Measurements from ENCODE around the gene MIDN. TPM values are rescaled to one million over a fixed set of nuclear protein-coding genes. Genes with fewer than 3 reads are reported as not detected.

The MIDN gene
- total and polyA plus RNA-seq, 8 donors: 34.3 to 115 (median 58.9) TPM

DNA sequence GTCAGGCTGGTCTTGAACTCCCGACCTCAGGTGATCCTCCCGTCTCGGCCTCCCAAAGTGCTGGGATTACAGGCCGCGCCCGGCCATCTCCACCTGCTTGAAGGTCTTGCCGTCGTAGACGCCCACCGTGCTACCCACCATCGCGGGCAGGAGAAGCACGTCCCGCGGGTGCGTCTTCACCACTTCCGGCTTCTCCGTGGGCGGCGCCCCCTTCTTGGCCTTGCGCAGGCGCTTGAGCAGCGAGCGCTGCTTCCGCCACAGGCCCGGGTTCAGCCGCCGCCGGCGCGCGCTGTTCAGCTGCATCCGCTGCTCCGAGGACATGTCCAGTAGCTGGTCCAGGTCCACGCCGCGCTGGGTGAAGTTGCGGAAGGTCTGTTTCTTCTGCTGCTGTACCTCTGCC is 58.9 kb downstream of the MIDN start:
- Histone ChIP-seq H3K4me1 (no peaks in the 10 kb centered on the region), H3K36me3 (no peaks in the 10 kb centered on the region), H3K27me3 (peaks cover 0 to 45% of the 10 kb centered on the region in 2 donors), H3K27ac (no peak overlapping the region), H3K9me3 (no peaks in the 10 kb centered on the region), H3K4me3 (no peak overlapping the region)
- DNase-seq (no peak), ATAC-seq (no peak)
- intact Hi-C loops (cut with DNase I): no loop called here
- TF ChIP-seq, protein P1, sequence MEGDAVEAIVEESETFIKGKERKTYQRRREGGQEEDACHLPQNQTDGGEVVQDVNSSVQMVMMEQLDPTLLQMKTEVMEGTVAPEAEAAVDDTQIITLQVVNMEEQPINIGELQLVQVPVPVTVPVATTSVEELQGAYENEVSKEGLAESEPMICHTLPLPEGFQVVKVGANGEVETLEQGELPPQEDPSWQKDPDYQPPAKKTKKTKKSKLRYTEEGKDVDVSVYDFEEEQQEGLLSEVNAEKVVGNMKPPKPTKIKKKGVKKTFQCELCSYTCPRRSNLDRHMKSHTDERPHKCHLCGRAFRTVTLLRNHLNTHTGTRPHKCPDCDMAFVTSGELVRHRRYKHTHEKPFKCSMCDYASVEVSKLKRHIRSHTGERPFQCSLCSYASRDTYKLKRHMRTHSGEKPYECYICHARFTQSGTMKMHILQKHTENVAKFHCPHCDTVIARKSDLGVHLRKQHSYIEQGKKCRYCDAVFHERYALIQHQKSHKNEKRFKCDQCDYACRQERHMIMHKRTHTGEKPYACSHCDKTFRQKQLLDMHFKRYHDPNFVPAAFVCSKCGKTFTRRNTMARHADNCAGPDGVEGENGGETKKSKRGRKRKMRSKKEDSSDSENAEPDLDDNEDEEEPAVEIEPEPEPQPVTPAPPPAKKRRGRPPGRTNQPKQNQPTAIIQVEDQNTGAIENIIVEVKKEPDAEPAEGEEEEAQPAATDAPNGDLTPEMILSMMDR (IDR thresholded peaks at IDR 0.05): no peak

DNA sequence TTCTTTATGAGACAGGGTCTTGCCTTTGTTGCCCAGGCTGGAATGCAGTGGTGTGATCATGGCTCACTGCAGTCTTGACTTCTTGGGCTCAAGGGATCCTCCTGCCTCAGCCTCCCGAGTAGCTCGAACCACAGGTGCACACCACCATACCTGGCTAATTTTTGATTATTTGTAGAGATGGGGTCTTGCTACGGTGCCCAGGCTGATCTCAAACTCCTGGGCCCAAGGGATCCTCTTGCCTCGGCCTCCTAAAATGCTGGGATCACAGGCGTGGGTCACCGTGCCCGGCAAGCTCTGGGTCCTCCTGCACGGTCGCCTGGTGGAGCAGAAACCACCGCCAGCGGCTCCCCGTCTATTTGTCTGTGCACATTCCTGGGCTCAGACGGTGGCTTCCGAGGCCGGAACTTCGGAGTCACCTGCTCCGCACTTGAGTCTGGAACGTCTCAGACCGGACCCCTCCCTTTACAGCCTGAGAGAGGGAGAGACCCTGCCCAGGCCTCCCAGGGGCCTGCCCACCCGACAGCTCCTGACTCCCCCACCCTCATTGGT is 59.4 kb downstream of the MIDN start:
- ATAC-seq (no peak), DNase-seq (no peak)
- Histone ChIP-seq H3K27me3 (peaks cover 0 to 45% of the 10 kb centered on the region in 2 donors), H3K27ac (no peak overlapping the region), H3K36me3 (no peaks in the 10 kb centered on the region), H3K4me1 (no peaks in the 10 kb centered on the region), H3K9me3 (no peaks in the 10 kb centered on the region), H3K4me3 (no peak overlapping the region)
- intact Hi-C loops (cut with DNase I): no loop called here
- TF ChIP-seq, protein P1 (IDR thresholded peaks at IDR 0.05): no peak

DNA sequence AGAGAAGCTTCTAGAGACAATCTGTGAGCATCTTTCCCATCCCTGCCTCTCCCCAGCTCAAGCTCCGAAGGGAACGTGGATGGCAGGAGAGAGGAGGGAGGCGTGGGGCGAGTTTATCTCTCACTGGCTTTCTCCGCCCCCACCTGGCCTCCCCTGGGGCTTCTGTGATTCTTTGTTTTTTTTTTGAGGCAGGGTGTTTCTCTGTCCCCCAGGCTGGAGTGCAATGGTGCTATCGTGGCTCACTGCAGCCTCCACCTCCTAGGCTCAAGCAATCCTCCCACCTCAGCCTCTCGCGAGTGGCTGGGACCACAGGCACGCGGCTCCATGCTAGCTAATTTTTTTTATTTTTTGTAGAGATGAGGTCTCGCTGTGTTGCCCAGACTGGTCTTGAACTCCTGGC is 60.3 kb downstream of the MIDN start:
- intact Hi-C loops (cut with DNase I): no loop called here
- H3K9me3 ChIP-seq: no peaks in the 10 kb centered on the region
- no peak overlapping the region for H3K4me3 ChIP-seq
- no peak for ATAC-seq
- no peaks in the 10 kb centered on the region for H3K4me1 ChIP-seq
- no peak for DNase-seq
- H3K27me3 ChIP-seq: peaks cover 0 to 54% of the 10 kb centered on the region in 2 donors
- H3K36me3 ChIP-seq: no peaks in the 10 kb centered on the region
- H3K27ac ChIP-seq: no peak overlapping the region
- TF ChIP-seq, protein P1 (IDR thresholded peaks at IDR 0.05): no peak

Other genes with a start within 250 kb of the MIDN start
- gene GRIN3B, start 248.2 kb upstream of the MIDN start, total RNA-seq: 1 to 10 TPM in 1 of 2 donors, not detected in 1; 2.7 TPM
- gene GRIN3B, start 248.2 kb upstream of the MIDN start, polyA plus RNA-seq (ENCODE audit: insufficient read length in 6 of 6): 1 to 10 TPM in 2 of 6 donors, under 1 TPM in 4; 0.37 to 1.4 (median 0.54) TPM
- gene TMEM259, start 227.5 kb upstream of the MIDN start, total RNA-seq: 100 to 1,000 TPM; 135 to 154 TPM
- gene TMEM259, start 227.5 kb upstream of the MIDN start, polyA plus RNA-seq (ENCODE audit: insufficient read length in 6 of 6): 100 to 1,000 TPM in 2 of 6 donors, 10 to 100 TPM in 4; 74.2 to 117 (median 98.7) TPM
- not detected for gene RNU6-2, start 227.1 kb upstream of the MIDN start, total RNA-seq
- gene RNU6-2, start 227.1 kb upstream of the MIDN start, polyA plus RNA-seq (ENCODE audit: insufficient read length in 6 of 6): not detected
- gene CNN2, start 222.0 kb upstream of the MIDN start, total RNA-seq: 100 to 1,000 TPM; 250 to 259 TPM
- 100 to 1,000 TPM; 133 to 214 (median 160) TPM for gene CNN2, start 222.0 kb upstream of the MIDN start, polyA plus RNA-seq (ENCODE audit: insufficient read length in 6 of 6)
- 10 to 100 TPM; 49.6 to 52.2 TPM for gene ABCA7, start 208.5 kb upstream of the MIDN start, total RNA-seq
- 1 to 10 TPM; 3.3 to 5.5 (median 4.5) TPM for gene ABCA7, start 208.5 kb upstream of the MIDN start, polyA plus RNA-seq (ENCODE audit: insufficient read length in 6 of 6)
- 10 to 100 TPM; 71.1 to 83.8 TPM for gene ARHGAP45, start 181.4 kb upstream of the MIDN start, total RNA-seq
- 10 to 100 TPM in 5 of 6 donors, 1 to 10 TPM in 1; 8.5 to 12.3 (median 11.2) TPM for gene ARHGAP45, start 181.4 kb upstream of the MIDN start, polyA plus RNA-seq (ENCODE audit: insufficient read length in 6 of 6)
- gene POLR2E, start 153.2 kb upstream of the MIDN start, total RNA-seq: 100 to 1,000 TPM; 139 to 160 TPM
- 100 to 1,000 TPM; 120 to 147 (median 135) TPM for gene POLR2E, start 153.2 kb upstream of the MIDN start, polyA plus RNA-seq (ENCODE audit: insufficient read length in 6 of 6)
- 100 to 1,000 TPM; 266 to 365 TPM for gene GPX4, start 144.6 kb upstream of the MIDN start, total RNA-seq
- 100 to 1,000 TPM; 146 to 223 (median 208) TPM for gene GPX4, start 144.6 kb upstream of the MIDN start, polyA plus RNA-seq (ENCODE audit: insufficient read length in 6 of 6)
- gene SBNO2, start 74.3 kb upstream of the MIDN start, total RNA-seq: 100 to 1,000 TPM in 1 of 2 donors, 10 to 100 TPM in 1; 68.3 to 119 TPM
- gene SBNO2, start 74.3 kb upstream of the MIDN start, polyA plus RNA-seq (ENCODE audit: insufficient read length in 6 of 6): 10 to 100 TPM; 17.9 to 25.5 (median 22.5) TPM
- gene STK11, start 42.8 kb upstream of the MIDN start, total RNA-seq: 10 to 100 TPM; 42.6 to 52.0 TPM
- gene STK11, start 42.8 kb upstream of the MIDN start, polyA plus RNA-seq (ENCODE audit: insufficient read length in 6 of 6): 10 to 100 TPM; 46.4 to 58.4 (median 51.1) TPM
- 1 to 10 TPM in 1 of 2 donors, under 1 TPM in 1; 0.55 to 1.5 TPM for gene CBARP, start 10.6 kb upstream of the MIDN start, total RNA-seq
- 1 to 10 TPM in 5 of 6 donors, under 1 TPM in 1; 0.75 to 2.5 (median 1.3) TPM for gene CBARP, start 10.6 kb upstream of the MIDN start, polyA plus RNA-seq (ENCODE audit: insufficient read length in 6 of 6)
- 100 to 1,000 TPM; 139 to 161 TPM for gene ATP5F1D, start 6.8 kb upstream of the MIDN start, total RNA-seq
- 100 to 1,000 TPM in 1 of 6 donors, 10 to 100 TPM in 5; 55.0 to 107 (median 71.8) TPM for gene ATP5F1D, start 6.8 kb upstream of the MIDN start, polyA plus RNA-seq (ENCODE audit: insufficient read length in 6 of 6)
- gene CIRBP, start 20.7 kb downstream of the MIDN start, total RNA-seq: 100 to 1,000 TPM; 220 to 235 TPM
- 1,000 to 10,000 TPM in 3 of 6 donors, 100 to 1,000 TPM in 3; 873 to 1,079 (median 988) TPM for gene CIRBP, start 20.7 kb downstream of the MIDN start, polyA plus RNA-seq (ENCODE audit: insufficient read length in 6 of 6)
- 10 to 100 TPM; 48.0 to 58.7 TPM for gene FAM174C, start 26.9 kb downstream of the MIDN start, total RNA-seq
- gene FAM174C, start 26.9 kb downstream of the MIDN start, polyA plus RNA-seq (ENCODE audit: insufficient read length in 6 of 6): 10 to 100 TPM; 10.6 to 22.2 (median 17.2) TPM
- gene EFNA2, start 37.3 kb downstream of the MIDN start, total RNA-seq: under 1 TPM in 1 of 2 donors, not detected in 1; 0.52 TPM
- 1 to 10 TPM in 3 of 6 donors, under 1 TPM in 3; 0.48 to 2.0 (median 1.1) TPM for gene EFNA2, start 37.3 kb downstream of the MIDN start, polyA plus RNA-seq (ENCODE audit: insufficient read length in 6 of 6)
- gene NDUFS7, start 135.3 kb downstream of the MIDN start, total RNA-seq: 10 to 100 TPM; 84.4 to 85.4 TPM
- gene NDUFS7, start 135.3 kb downstream of the MIDN start, polyA plus RNA-seq (ENCODE audit: insufficient read length in 6 of 6): 10 to 100 TPM; 30.3 to 50.6 (median 36.6) TPM
- gene GAMT, start 153.0 kb downstream of the MIDN start, total RNA-seq: 10 to 100 TPM in 1 of 2 donors, 1 to 10 TPM in 1; 5.9 to 19.2 TPM
- 10 to 100 TPM; 19.4 to 26.1 (median 24.3) TPM for gene GAMT, start 153.0 kb downstream of the MIDN start, polyA plus RNA-seq (ENCODE audit: insufficient read length in 6 of 6)
- gene DAZAP1, start 159.0 kb downstream of the MIDN start, total RNA-seq: 100 to 1,000 TPM in 1 of 2 donors, 10 to 100 TPM in 1; 87.6 to 132 TPM
- gene DAZAP1, start 159.0 kb downstream of the MIDN start, polyA plus RNA-seq (ENCODE audit: insufficient read length in 6 of 6): 100 to 1,000 TPM in 1 of 6 donors, 10 to 100 TPM in 5; 86.4 to 108 (median 93.7) TPM
- gene RPS15, start 189.8 kb downstream of the MIDN start, total RNA-seq: 100 to 1,000 TPM; 942 to 951 TPM
- gene RPS15, start 189.8 kb downstream of the MIDN start, polyA plus RNA-seq (ENCODE audit: insufficient read length in 6 of 6): 100 to 1,000 TPM; 673 to 987 (median 817) TPM
- gene APC2, start 201.5 kb downstream of the MIDN start, total RNA-seq: under 1 TPM; 0.06 to 0.10 TPM
- gene APC2, start 201.5 kb downstream of the MIDN start, polyA plus RNA-seq (ENCODE audit: insufficient read length in 6 of 6): 1 to 10 TPM in 3 of 6 donors, under 1 TPM in 3; 0.42 to 1.4 (median 0.91) TPM
- gene C19orf25, start 230.6 kb downstream of the MIDN start, total RNA-seq: 10 to 100 TPM; 31.1 to 32.2 TPM
- 10 to 100 TPM; 17.7 to 27.8 (median 22.8) TPM for gene C19orf25, start 230.6 kb downstream of the MIDN start, polyA plus RNA-seq (ENCODE audit: insufficient read length in 6 of 6)
- gene PCSK4, start 241.8 kb downstream of the MIDN start, total RNA-seq: 1 to 10 TPM; 1.9 to 3.2 TPM
- gene PCSK4, start 241.8 kb downstream of the MIDN start, polyA plus RNA-seq (ENCODE audit: insufficient read length in 6 of 6): 1 to 10 TPM; 3.4 to 6.1 (median 4.3) TPM
- gene REEP6, start 242.6 kb downstream of the MIDN start, total RNA-seq: 1 to 10 TPM; 1.6 to 2.0 TPM
- 1 to 10 TPM; 3.1 to 5.9 (median 3.8) TPM for gene REEP6, start 242.6 kb downstream of the MIDN start, polyA plus RNA-seq (ENCODE audit: insufficient read length in 6 of 6)